H9 (cell line): ENCODE data around the gene SMYD4. TPM values are rescaled to one million over a fixed set of nuclear protein-coding genes. Genes with fewer than 3 reads are reported as not detected.
A peak's percentile ranks its signal among the peaks of the same experiment; 100 is the strongest.

Experiments
- DNase-seq: peaks from one replicate; pipeline ENCODE4 v3.0.0-alpha.2; 2017
- H2AFZ ChIP-seq: one replicate; pipeline ENCODE4 v1.6.1; 2013; ENCODE audit warnings: mild to moderate bottlenecking, low read length, control low read depth, moderate library complexity
- H2AK5ac ChIP-seq: 2 replicates; pipeline ENCODE4 v1.6.1; 2013; ENCODE audit warnings: low read length, control low read depth, mixed read lengths; ENCODE audit not compliant: insufficient read length
- H2BK120ac ChIP-seq: one replicate; pipeline ENCODE4 v1.6.1; 2013; ENCODE audit warnings: low read depth, mild to moderate bottlenecking, low read length, control low read depth, inconsistent platforms; ENCODE audit not compliant: poor library complexity, severe bottlenecking
- H2BK12ac ChIP-seq: 2 replicates; pipeline ENCODE4 v1.6.1; 2013; ENCODE audit warnings: low read length, control low read depth, mixed read lengths, low read depth; ENCODE audit not compliant: insufficient read length
- H2BK15ac ChIP-seq: 2 replicates; pipeline ENCODE4 v1.6.1; 2013; ENCODE audit warnings: low read depth, low read length, control low read depth
- H2BK20ac ChIP-seq: one replicate; pipeline ENCODE4 v1.6.1; 2013; ENCODE audit warnings: low read depth, mild to moderate bottlenecking, low read length, control low read depth, inconsistent platforms; ENCODE audit not compliant: poor library complexity, severe bottlenecking
- H2BK5ac ChIP-seq: 2 replicates; pipeline ENCODE4 v1.6.1; 2013; ENCODE audit warnings: low read length, control low read depth, mixed read lengths; ENCODE audit not compliant: insufficient read length
- H3K14ac ChIP-seq: 2 replicates; pipeline ENCODE4 v1.6.1; 2013; ENCODE audit warnings: low read length, control low read depth; ENCODE audit not compliant: insufficient read depth
- H3K18ac ChIP-seq: 2 replicates; pipeline ENCODE4 v1.6.1; 2013; ENCODE audit warnings: low read depth, mild to moderate bottlenecking, mixed read lengths, low read length, control low read depth; ENCODE audit not compliant: insufficient read length
- H3K23ac ChIP-seq: 2 replicates; pipeline ENCODE4 v1.6.1; 2013; ENCODE audit warnings: low read length, control low read depth, mixed read lengths, low read depth; ENCODE audit not compliant: insufficient read length
- H3K23me2 ChIP-seq: 2 replicates; pipeline ENCODE4 v1.6.1; 2013; ENCODE audit warnings: low read depth, mild to moderate bottlenecking, mixed read lengths, low read length, control low read depth; ENCODE audit not compliant: insufficient read length, poor library complexity, severe bottlenecking
- H3K27ac ChIP-seq: 2 replicates; pipeline ENCODE4 v1.5.1; 2013; ENCODE audit warnings: low read length, control low read depth, mixed read lengths, low read depth; ENCODE audit not compliant: insufficient read length
- H3K27me3 ChIP-seq: 2 replicates; pipeline ENCODE4 v1.6.1; 2013; ENCODE audit warnings: low read length, control low read depth, inconsistent platforms; ENCODE audit not compliant: insufficient read depth
- H3K4ac ChIP-seq: 2 replicates; pipeline ENCODE4 v1.6.1; 2013; ENCODE audit warnings: low read depth, mild to moderate bottlenecking, control low read depth, inconsistent platforms, low read length, moderate library complexity
- H3K4me1 ChIP-seq: 2 replicates; pipeline ENCODE4 v1.6.1; 2013; ENCODE audit warnings: low read length, control low read depth, inconsistent platforms; ENCODE audit not compliant: insufficient read depth
- H3K4me2 ChIP-seq: 2 replicates; pipeline ENCODE4 v1.6.1; 2013; ENCODE audit warnings: low read length, control low read depth, mixed read lengths; ENCODE audit not compliant: insufficient read length, insufficient read depth
- H3K56ac ChIP-seq: 2 replicates; pipeline ENCODE4 v1.6.1; 2013; ENCODE audit warnings: low read depth, mild to moderate bottlenecking, mixed read lengths, low read length, control low read depth; ENCODE audit not compliant: insufficient read length
- H3K79me1 ChIP-seq: 2 replicates; pipeline ENCODE4 v1.6.1; 2013; ENCODE audit warnings: low read depth, mild to moderate bottlenecking, moderate library complexity, low read length, control low read depth, inconsistent platforms; ENCODE audit not compliant: insufficient read depth, poor library complexity, severe bottlenecking
- H3K79me2 ChIP-seq: 2 replicates; pipeline ENCODE4 v1.6.1; 2013; ENCODE audit warnings: low read length, control low read depth, inconsistent platforms; ENCODE audit not compliant: insufficient read depth
- H3K9ac ChIP-seq: 2 replicates; pipeline ENCODE4 v1.6.1; 2013; ENCODE audit warnings: low read length, control low read depth, mixed read lengths; ENCODE audit not compliant: insufficient read length; ENCODE audit errors: extremely low read depth
- H3K9me3 ChIP-seq: one replicate; pipeline ENCODE4 v1.6.1; 2013; ENCODE audit warnings: low read depth, low read length, inconsistent platforms; ENCODE audit not compliant: control insufficient read depth
- H3T11ph ChIP-seq: one replicate; pipeline ENCODE4 v1.6.1; 2013; ENCODE audit warnings: mild to moderate bottlenecking, low read length, control low read depth, inconsistent platforms
- H4K20me1 ChIP-seq: one replicate; pipeline ENCODE4 v1.6.1; 2013; ENCODE audit not compliant: control insufficient read depth, insufficient read length, insufficient read depth
- H4K5ac ChIP-seq: 2 replicates; pipeline ENCODE4 v1.6.1; 2013; ENCODE audit warnings: low read depth, mild to moderate bottlenecking, mixed read lengths, low read length, control low read depth; ENCODE audit not compliant: insufficient read length
- H4K8ac ChIP-seq: replicated peaks from 2 replicates; pipeline ENCODE4 v1.6.1; 2013; ENCODE audit warnings: low read length, control low read depth, mixed read lengths, low read depth; ENCODE audit not compliant: insufficient read length
- H4K91ac ChIP-seq: 2 replicates; pipeline ENCODE4 v1.6.1; 2013; ENCODE audit warnings: low read depth, mild to moderate bottlenecking, moderate library complexity, mixed read lengths, low read length, control low read depth; ENCODE audit not compliant: insufficient read length
- H3K27ac Mint-ChIP-seq, 3 experiments: 2 replicates in 2 of 3; 3 replicates in 1 of 3; pipeline ENCODE4 v1.8.0; 2020 to 2021; ENCODE audit warnings: mixed read lengths in 3 of 3, mild to moderate bottlenecking in 1 of 3, moderate library complexity in 1 of 3
- H3K27me3 Mint-ChIP-seq: 2 replicates; pipeline ENCODE4 v1.8.0; 2021; ENCODE audit warnings: low read depth, mild to moderate bottlenecking, moderate library complexity, mixed read lengths
- H3K36me3 Mint-ChIP-seq, 3 experiments: 2 replicates in 2 of 3; 3 replicates in 1 of 3; pipeline ENCODE4 v1.8.0; 2020 to 2021; ENCODE audit warnings: low read depth in 3 of 3, mixed read lengths in 3 of 3; ENCODE audit not compliant: insufficient read depth in 1 of 3
- H3K4me1 Mint-ChIP-seq, 2 experiments: 2 replicates each; pipeline ENCODE4 v1.8.0; 2020; ENCODE audit warnings: mixed read lengths in 2 of 2
- H3K4me3 Mint-ChIP-seq, 2 experiments: 2 replicates in 1 of 2; 3 replicates in 1 of 2; pipeline ENCODE4 v1.8.0; 2020 to 2021; ENCODE audit warnings: mild to moderate bottlenecking in 2 of 2, mixed read lengths in 2 of 2, moderate library complexity in 1 of 2
- H3K9me3 Mint-ChIP-seq, 2 experiments: 2 replicates in 1 of 2; 3 replicates in 1 of 2; pipeline ENCODE4 v1.8.0; 2020; ENCODE audit warnings: mild to moderate bottlenecking in 2 of 2, mixed read lengths in 2 of 2, moderate library complexity in 1 of 2
- WGBS: extraction: QIAGEN DNeasy Blood & Tissue Kit; methylation state at CpG from one replicate; pipeline ENCODE4 v1.1.7; 2013; ENCODE audit warnings: missing lambda C conversion rate, low lambda C conversion rate, mixed read lengths; ENCODE audit not compliant: insufficient read length; ENCODE audit errors: extremely low coverage; 5-methylcytosine and 5-hydroxymethylcytosine counted together
- total RNA-seq: library from RNA; stranded (reverse); gene quantifications from 2 replicates; pipeline ENCODE4 v1.2.1, GENCODE V29; 2021
- TF ChIP-seq, protein P1 (sequence below): fragments of 200-600 bp; sonication (generic); conservative IDR thresholded peaks from 3 replicates; pipeline ENCODE4 v1.8.0; 2021; ENCODE audit warnings: antibody characterized with exemption, mild to moderate bottlenecking

Gene SMYD4
- total RNA-seq, 1 experiment from 2014 or later = 28.8 TPM

DNA sequence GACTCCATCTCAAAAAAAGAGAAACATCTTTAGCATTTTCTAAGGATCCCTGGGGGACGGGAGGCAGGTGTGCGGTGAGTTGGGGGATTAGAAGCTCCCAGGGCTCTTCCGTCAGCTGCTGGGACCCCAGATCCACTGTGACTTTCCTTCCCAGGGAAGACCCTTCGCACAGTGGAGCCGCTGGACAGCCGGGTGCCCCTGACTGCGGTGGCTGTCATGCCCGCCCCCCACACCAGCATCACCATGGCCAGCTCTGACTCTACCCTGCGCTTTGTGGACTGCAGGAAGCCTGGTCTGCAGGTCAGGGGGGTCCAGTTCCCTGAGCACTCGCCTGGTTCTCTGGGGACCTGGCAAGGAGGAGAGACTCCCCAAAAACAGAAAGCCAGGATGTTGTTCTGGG lies 94.3 kb downstream of the SMYD4 start:
- no peak overlapping the region for H3K9ac ChIP-seq
- Mint-ChIP-seq H3K27ac (0 out of 7 replicates have a peak overlapping the region, but pooled peaks of 1 of the 3 experiments have one; percentile 28), H3K9me3 (peaks cover 0 to 9% of the 10 kb centered on the region in 2 experiments; a peak in 1 of 5 replicates), H3K4me3 (no peak overlapping the region), H3K27me3 (no peaks in the 10 kb centered on the region; the same call in 1 of the 2 replicates), H3K36me3 (peaks cover 0 to 7% (median 3%) of the 10 kb centered on the region in 3 experiments; a peak in 3 of 7 replicates), H3K4me1 (peaks cover 6 to 12% of the 10 kb centered on the region in 2 experiments; a peak in 1 of 4 replicates)
- no peak overlapping the region for H3K14ac ChIP-seq
- no peaks in the 10 kb centered on the region for H4K20me1 ChIP-seq
- no peak overlapping the region for H2BK20ac ChIP-seq
- H3K23me2 ChIP-seq = no peaks in the 10 kb centered on the region
- H3K27me3 ChIP-seq = no peaks in the 10 kb centered on the region
- no CpG with 5 or more reads among the region's 10 CpGs for WGBS
- H3K18ac ChIP-seq = no peak overlapping the region
- no peak for DNase-seq
- H2BK15ac ChIP-seq = no peak overlapping the region
- H3T11ph ChIP-seq = no peak overlapping the region
- no peak overlapping the region for H3K4me2 ChIP-seq
- H2BK12ac ChIP-seq = no peak overlapping the region
- no peak overlapping the region for H3K56ac ChIP-seq
- H4K5ac ChIP-seq = no peak overlapping the region
- no peak overlapping the region for H2AK5ac ChIP-seq
- H3K79me1 ChIP-seq = no peaks in the 10 kb centered on the region
- no peak overlapping the region for H4K91ac ChIP-seq
- no peaks in the 10 kb centered on the region; the same call in 1 of the 2 replicates for H3K4me1 ChIP-seq
- no peak overlapping the region for H3K23ac ChIP-seq
- H3K4ac ChIP-seq = no peak overlapping the region
- H4K8ac ChIP-seq = no peak overlapping the region
- H3K27ac ChIP-seq = no peak overlapping the region
- H2BK5ac ChIP-seq = no peak overlapping the region
- no peaks in the 10 kb centered on the region for H3K9me3 ChIP-seq
- TF ChIP-seq, protein P1, sequence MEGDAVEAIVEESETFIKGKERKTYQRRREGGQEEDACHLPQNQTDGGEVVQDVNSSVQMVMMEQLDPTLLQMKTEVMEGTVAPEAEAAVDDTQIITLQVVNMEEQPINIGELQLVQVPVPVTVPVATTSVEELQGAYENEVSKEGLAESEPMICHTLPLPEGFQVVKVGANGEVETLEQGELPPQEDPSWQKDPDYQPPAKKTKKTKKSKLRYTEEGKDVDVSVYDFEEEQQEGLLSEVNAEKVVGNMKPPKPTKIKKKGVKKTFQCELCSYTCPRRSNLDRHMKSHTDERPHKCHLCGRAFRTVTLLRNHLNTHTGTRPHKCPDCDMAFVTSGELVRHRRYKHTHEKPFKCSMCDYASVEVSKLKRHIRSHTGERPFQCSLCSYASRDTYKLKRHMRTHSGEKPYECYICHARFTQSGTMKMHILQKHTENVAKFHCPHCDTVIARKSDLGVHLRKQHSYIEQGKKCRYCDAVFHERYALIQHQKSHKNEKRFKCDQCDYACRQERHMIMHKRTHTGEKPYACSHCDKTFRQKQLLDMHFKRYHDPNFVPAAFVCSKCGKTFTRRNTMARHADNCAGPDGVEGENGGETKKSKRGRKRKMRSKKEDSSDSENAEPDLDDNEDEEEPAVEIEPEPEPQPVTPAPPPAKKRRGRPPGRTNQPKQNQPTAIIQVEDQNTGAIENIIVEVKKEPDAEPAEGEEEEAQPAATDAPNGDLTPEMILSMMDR = no peak
- no peak overlapping the region for H2BK120ac ChIP-seq
- no peaks in the 10 kb centered on the region for H3K79me2 ChIP-seq
- H2AFZ ChIP-seq = no peak overlapping the region
